ENCODE data around the gene ZBTB45.
A peak's percentile ranks its signal among the peaks of the same experiment; 100 is the strongest.

The ZBTB45 gene

GRCh38 chr19:58558066-58558622 is 38.5 kb upstream of the ZBTB45 start, which contains the start of gene UBE2M:
TSS of gene UBE2M (minus strand) at chr19:58558611. CDS start at chr19:58558381, 230 bp downstream.
- TF ChIP-seq GATA1 (IDR thresholded peaks at IDR 0.05; ENCODE audit: low read depth, low read length) (no peak), POLR2A (IDR thresholded peaks at IDR 0.05; ENCODE audit: low read length) (no peak)
- no peak for DNase-seq

- DNase-seq: no peak
- TF ChIP-seq POLR2A (IDR thresholded peaks at IDR 0.05; ENCODE audit: low read length) (no peak), GATA1 (IDR thresholded peaks at IDR 0.05; ENCODE audit: low read depth, low read length) (no peak)
Measured at GRCh38 chr19:58557221-58558065, 37.8 kb upstream of the ZBTB45 start.

GRCh38 chr19:58556622-58557220 is 37.1 kb upstream of the ZBTB45 start:
- TF ChIP-seq GATA1 (IDR thresholded peaks at IDR 0.05; ENCODE audit: low read depth, low read length) (no peak), POLR2A (IDR thresholded peaks at IDR 0.05; ENCODE audit: low read length) (no peak)
- no peak for DNase-seq

- DNase-seq: no peak
- TF ChIP-seq POLR2A (IDR thresholded peaks at IDR 0.05; ENCODE audit: low read length) (no peak), GATA1 (IDR thresholded peaks at IDR 0.05; ENCODE audit: low read depth, low read length) (no peak)
Measured at GRCh38 chr19:58555920-58556621, 36.5 kb upstream of the ZBTB45 start.

GRCh38 chr19:58555369-58555885 is 35.8 kb upstream of the ZBTB45 start:
- TF ChIP-seq POLR2A (IDR thresholded peaks at IDR 0.05; ENCODE audit: low read length) (no peak), GATA1 (IDR thresholded peaks at IDR 0.05; ENCODE audit: low read depth, low read length) (no peak)
- DNase-seq: no peak

- DNase-seq: no peak
- TF ChIP-seq POLR2A (IDR thresholded peaks at IDR 0.05; ENCODE audit: low read length) (peak; percentile 90), GATA1 (IDR thresholded peaks at IDR 0.05; ENCODE audit: low read depth, low read length) (no peak)
Measured at GRCh38 chr19:58554494-58555368, 35.1 kb upstream of the ZBTB45 start, which contains the start of gene CHMP2A. TSS of gene CHMP2A (minus strand) at chr19:58555105. CDS start at chr19:58554212, 893 bp downstream.

- DNase-seq: no peak
Measured at GRCh38 chr19:58553799-58554493, 34.3 kb upstream of the ZBTB45 start.

GRCh38 chr19:58552655-58553054 is 33.0 kb upstream of the ZBTB45 start:
- DNase-seq: no peak

More at GRCh38 chr19:58553799-58554493, 34.3 kb upstream of the ZBTB45 start:
- no peak for TF ChIP-seq POLR2A (IDR thresholded peaks at IDR 0.05; ENCODE audit: low read length)
- no peak for TF ChIP-seq GATA1 (IDR thresholded peaks at IDR 0.05; ENCODE audit: low read depth, low read length)

GRCh38 chr19:58551577-58552471 is 32.2 kb upstream of the ZBTB45 start:
- TF ChIP-seq GATA1 (IDR thresholded peaks at IDR 0.05; ENCODE audit: low read depth, low read length): no peak

More at GRCh38 chr19:58552655-58553054, 33.0 kb upstream of the ZBTB45 start:
- TF ChIP-seq POLR2A (IDR thresholded peaks at IDR 0.05; ENCODE audit: low read length) (no peak), GATA1 (IDR thresholded peaks at IDR 0.05; ENCODE audit: low read depth, low read length) (no peak)

GRCh38 chr19:58551123-58551497 is 31.5 kb upstream of the ZBTB45 start:
- DNase-seq: no peak
- TF ChIP-seq GATA1 (IDR thresholded peaks at IDR 0.05; ENCODE audit: low read depth, low read length) (no peak), POLR2A (IDR thresholded peaks at IDR 0.05; ENCODE audit: low read length) (no peak)

More at GRCh38 chr19:58551577-58552471, 32.2 kb upstream of the ZBTB45 start:
- DNase-seq: no peak
